Panc1 (cell line): Measurements from ENCODE around the gene PLEKHF1. TPM values are rescaled to one million over a fixed set of nuclear protein-coding genes. Genes with fewer than 3 reads are reported as not detected.

Experiments used
- ATAC-seq: fragments of 200-7000 bp; cut with Tn5 transposase; 2 replicates; pipeline ENCODE4 v1.9.1; 2020; ENCODE audit warnings: mild to moderate bottlenecking, moderate library complexity
- BruUV-seq: library from RNA; stranded (reverse); fragments of 400-500 nt; replicated peaks from 2 replicates; lab custom pipeline; 2021; lab: Mats Ljungman, UMichigan
- CTCF ChIA-PET: fragments of 300-600 bp; sonication (Branson Sonifier 250); formaldehyde crosslinking; loops from one replicate; lab custom pipeline; 2022; ENCODE audit warnings: antibody characterized with exemption; lab: Charles Lee
- POLR2A ChIA-PET: fragments of 300-600 bp; sonication (Branson Sonifier 250); formaldehyde crosslinking; loops from one replicate; lab custom pipeline; 2022; ENCODE audit warnings: antibody characterized with exemption; lab: Charles Lee
- DNase-seq: peaks from one replicate; pipeline ENCODE4 v3.0.0-alpha.2; 2010; ENCODE audit warnings: low read depth, low spot score
- H3K27ac ChIP-seq: 2 replicates; pipeline ENCODE4 v1.5.1; 2011; ENCODE audit warnings: mild to moderate bottlenecking, low read length, inconsistent platforms
- H3K27me3 ChIP-seq: fragments of 200-500 bp; sonication (Bioruptor generic); 2 replicates; pipeline ENCODE4 v1.6.0; 2014; ENCODE audit warnings: low read length, inconsistent platforms; ENCODE audit not compliant: control insufficient read depth, insufficient read depth
- H3K36me3 ChIP-seq: fragments of 200-500 bp; sonication (Bioruptor generic); 2 replicates; pipeline ENCODE4 v1.5.1; 2014; ENCODE audit warnings: inconsistent platforms, mild to moderate bottlenecking, low read length, moderate library complexity; ENCODE audit not compliant: control insufficient read depth, insufficient read depth
- H3K4me1 ChIP-seq: 2 replicates; pipeline ENCODE4 v1.5.1; 2011; ENCODE audit warnings: inconsistent platforms, mild to moderate bottlenecking, low read length, moderate library complexity; ENCODE audit not compliant: control insufficient read depth, insufficient read depth
- H3K4me3 ChIP-seq, 2 experiments: 2 replicates each; pipeline ENCODE4 v1.5.1; 2011 to 2012; ENCODE audit warnings: low read depth in 2 of 2, low read length in 2 of 2, mild to moderate bottlenecking in 2 of 2, inconsistent platforms in 1 of 2, moderate library complexity in 1 of 2
- H3K9me3 ChIP-seq: fragments of 200-500 bp; sonication (Bioruptor generic); 2 replicates; pipeline ENCODE4 v1.5.1; 2014; ENCODE audit warnings: low read depth, mild to moderate bottlenecking, inconsistent platforms, low read length, moderate library complexity; ENCODE audit not compliant: control insufficient read depth, insufficient read depth
- POLR2AphosphoS5 ChIP-seq: IDR thresholded peaks from 2 replicates; pipeline ENCODE4 v1.6.1; 2012; ENCODE audit warnings: mild to moderate bottlenecking, low read depth, low read length, moderate library complexity
- SIN3A ChIP-seq: IDR thresholded peaks from 2 replicates; pipeline ENCODE4 v1.6.1; 2012; ENCODE audit warnings: low read depth, mild to moderate bottlenecking, low read length, moderate library complexity, borderline replicate concordance; ENCODE audit not compliant: insufficient read depth
- TCF7L2 ChIP-seq: IDR thresholded peaks from 2 replicates; pipeline ENCODE4 v1.6.1; 2011; ENCODE audit warnings: mild to moderate bottlenecking, low read depth, low read length, inconsistent platforms
- in situ Hi-C: cut with HindIII; loops from 2 replicates; pipeline ENCODE4 v1.10.0; 2016; ENCODE audit warnings: low sequenced_read_pairs, low pct_unique_long_range_greater_than_20kb
- intact Hi-C: fragments of 100-400 bp; cut with micrococcal nuclease; formaldehyde crosslinking; loops from one replicate; pipeline ENCODE4 v1.10.0; 2022; ENCODE audit not compliant: unreplicated experiment
- total RNA-seq: library from RNA; stranded (reverse); gene quantifications from one replicate; pipeline ENCODE4 v1.2.1, GENCODE V29; 2021; ENCODE audit not compliant: unreplicated experiment
- TF ChIP-seq, protein P1 (sequence below), 2 experiments: IDR thresholded peaks; 2 replicates each; pipeline ENCODE4 v1.6.1; 2011 to 2012; ENCODE audit warnings: low read depth in 2 of 2, control low read depth in 1 of 2, low read length in 1 of 2, mild to moderate bottlenecking in 1 of 2, moderate library complexity in 1 of 2; ENCODE audit not compliant: insufficient read depth in 1 of 2
- TF ChIP-seq, protein P2 (sequence below): fragments of 450-650 bp; IDR thresholded peaks from 2 replicates; pipeline ENCODE4 v1.5.1; 2017; ENCODE audit warnings: mild to moderate bottlenecking

PLEKHF1 gene
- total RNA-seq, 1 experiment from 2014 or later, result 22.4 TPM

DNA sequence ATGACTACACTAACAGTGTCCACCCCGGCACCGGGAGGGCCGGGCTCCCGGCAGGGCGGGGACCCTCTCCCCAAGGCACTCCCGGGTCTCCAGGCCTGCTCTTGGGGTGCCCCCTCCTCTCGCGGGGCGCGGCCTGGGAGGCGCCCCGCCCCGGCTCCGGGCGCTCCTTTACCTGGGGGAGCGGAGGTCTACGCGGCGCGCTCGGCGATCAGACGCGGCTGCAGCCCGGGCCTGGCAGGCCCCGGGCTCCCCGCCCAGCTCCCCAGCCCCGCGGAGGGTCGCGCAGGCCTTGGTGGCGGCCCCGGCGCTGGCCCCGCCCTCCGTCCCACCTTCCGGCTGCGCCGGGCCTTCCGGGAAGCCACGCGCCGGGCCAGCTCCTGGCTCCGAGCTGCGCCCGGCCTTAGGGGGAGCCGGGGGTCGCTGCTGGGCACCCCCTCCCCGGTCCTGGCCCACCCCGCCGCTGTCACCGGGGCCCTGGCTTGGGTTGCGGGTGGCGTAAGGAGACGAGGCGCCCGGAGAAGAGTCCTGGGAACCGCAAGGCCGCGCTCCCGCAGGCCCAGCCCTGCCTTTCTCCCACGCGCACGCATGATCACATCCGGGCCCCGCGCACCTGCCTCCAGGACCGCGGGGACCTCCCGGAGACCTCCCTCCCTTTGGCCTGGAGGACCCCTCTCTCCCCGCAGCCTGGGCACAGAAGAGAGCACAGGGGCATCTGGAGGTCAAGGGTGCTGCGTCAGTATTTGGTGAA, 49.9 kb downstream of the PLEKHF1 start, which contains the start of gene C19orf12:
C19orf12 (minus strand) TSS at position 309 of the 748 bp plus-strand sequence. CDS start 6,848 bp downstream, outside the sequence.
- in situ Hi-C loops, result no loop called here
- Histone ChIP-seq H3K4me3 (peak within 1 kb of the TSS; percentile 76 to 78), H3K4me1 (peaks cover 15% of the 10 kb centered on the region), H3K27ac (peak within 1 kb of the TSS; percentile 96), H3K9me3 (no peaks in the 10 kb centered on the region), H3K36me3 (no peaks in the 10 kb centered on the region), H3K27me3 (no peaks in the 10 kb centered on the region)
- ChIA-PET CTCF (no interaction called here), POLR2A (interaction anchor here (0.6 kb wide), 1 partner anchor 42 kb away, joined by 4 read pairs; no protein-coding TSS in a partner anchor)
- DNase-seq (no peak), ATAC-seq (peak; percentile 88)
- intact Hi-C loops, result no loop called here
- BruUV-seq, result no TSS peak
- TF ChIP-seq, protein P1, sequence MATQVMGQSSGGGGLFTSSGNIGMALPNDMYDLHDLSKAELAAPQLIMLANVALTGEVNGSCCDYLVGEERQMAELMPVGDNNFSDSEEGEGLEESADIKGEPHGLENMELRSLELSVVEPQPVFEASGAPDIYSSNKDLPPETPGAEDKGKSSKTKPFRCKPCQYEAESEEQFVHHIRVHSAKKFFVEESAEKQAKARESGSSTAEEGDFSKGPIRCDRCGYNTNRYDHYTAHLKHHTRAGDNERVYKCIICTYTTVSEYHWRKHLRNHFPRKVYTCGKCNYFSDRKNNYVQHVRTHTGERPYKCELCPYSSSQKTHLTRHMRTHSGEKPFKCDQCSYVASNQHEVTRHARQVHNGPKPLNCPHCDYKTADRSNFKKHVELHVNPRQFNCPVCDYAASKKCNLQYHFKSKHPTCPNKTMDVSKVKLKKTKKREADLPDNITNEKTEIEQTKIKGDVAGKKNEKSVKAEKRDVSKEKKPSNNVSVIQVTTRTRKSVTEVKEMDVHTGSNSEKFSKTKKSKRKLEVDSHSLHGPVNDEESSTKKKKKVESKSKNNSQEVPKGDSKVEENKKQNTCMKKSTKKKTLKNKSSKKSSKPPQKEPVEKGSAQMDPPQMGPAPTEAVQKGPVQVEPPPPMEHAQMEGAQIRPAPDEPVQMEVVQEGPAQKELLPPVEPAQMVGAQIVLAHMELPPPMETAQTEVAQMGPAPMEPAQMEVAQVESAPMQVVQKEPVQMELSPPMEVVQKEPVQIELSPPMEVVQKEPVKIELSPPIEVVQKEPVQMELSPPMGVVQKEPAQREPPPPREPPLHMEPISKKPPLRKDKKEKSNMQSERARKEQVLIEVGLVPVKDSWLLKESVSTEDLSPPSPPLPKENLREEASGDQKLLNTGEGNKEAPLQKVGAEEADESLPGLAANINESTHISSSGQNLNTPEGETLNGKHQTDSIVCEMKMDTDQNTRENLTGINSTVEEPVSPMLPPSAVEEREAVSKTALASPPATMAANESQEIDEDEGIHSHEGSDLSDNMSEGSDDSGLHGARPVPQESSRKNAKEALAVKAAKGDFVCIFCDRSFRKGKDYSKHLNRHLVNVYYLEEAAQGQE (IDR thresholded peaks at IDR 0.05; ENCODE audit: insufficient read depth in 1 of 2, low read depth in 2 of 2, low read length in 1 of 2), result no peak
- 0 out of 2 replicates have a peak, but pooled peaks have one; percentile 48 for TF ChIP-seq SIN3A
- TF ChIP-seq POLR2AphosphoS5, result peak; percentile 78

DNA sequence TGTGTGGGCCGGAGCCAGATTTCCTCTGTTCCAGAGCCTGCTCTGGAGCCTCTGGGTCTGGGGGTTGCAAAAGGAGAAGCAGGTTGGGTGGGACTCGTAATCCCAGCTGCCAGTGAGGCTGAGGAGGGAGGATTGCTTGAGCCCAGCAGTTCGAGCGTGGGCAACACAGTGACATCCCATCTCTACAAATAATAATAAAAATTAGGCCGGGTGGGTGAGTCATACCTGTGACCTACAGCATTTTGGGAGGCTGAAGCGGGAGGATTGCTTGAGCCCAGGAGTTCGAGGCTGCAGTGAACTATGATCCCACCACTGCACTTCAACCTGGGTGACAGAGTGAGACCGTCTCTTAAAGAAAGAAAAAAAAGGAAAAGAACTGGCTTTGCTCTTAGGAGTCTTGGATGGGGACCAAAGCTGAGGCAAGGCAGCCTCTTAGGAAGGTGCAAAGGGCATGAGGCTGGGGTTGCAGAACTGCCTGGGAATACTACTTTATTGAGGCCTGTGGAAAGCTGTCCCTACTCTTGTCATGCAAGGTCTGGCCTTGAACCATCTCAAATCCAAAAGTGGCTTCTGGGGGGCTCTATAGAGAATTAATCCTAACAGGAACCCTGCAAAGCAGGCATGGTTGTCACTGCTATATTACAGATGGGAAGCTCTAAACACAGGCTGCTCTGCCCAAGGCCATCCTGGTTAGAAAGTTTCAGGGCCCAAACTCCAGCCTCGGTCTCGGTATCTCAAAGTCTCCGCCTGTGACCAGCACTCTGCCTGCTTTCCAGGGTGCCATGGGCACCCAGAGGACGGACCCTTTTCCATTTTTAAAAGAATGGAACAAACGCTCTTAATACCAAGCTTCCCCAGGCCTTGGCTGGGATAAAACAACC, 50.7 kb downstream of the PLEKHF1 start:
- intact Hi-C loops (loop anchor here (1.0 kb wide), 2 partner anchors 22 to 106 kb away; no protein-coding TSS in a partner anchor), in situ Hi-C loops (no loop called here)
- H3K9me3 ChIP-seq, result no peaks in the 10 kb centered on the region
- H3K4me3 ChIP-seq, result peak overlapping the region; percentile 76 to 78
- BruUV-seq, result TSS peak; percentile 96
- peak; percentile 55 for ATAC-seq
- DNase-seq, result no peak
- ChIA-PET CTCF (interaction anchor here (0.7 to 2.0 kb wide), 9 partner anchors 9 to 164 kb away, joined by 3 to 14 read pairs (median 4); no protein-coding TSS in a partner anchor), POLR2A (interaction anchor here (0.6 to 0.7 kb wide), 2 partner anchors 8 to 17 kb away, joined by 9 read pairs; no protein-coding TSS in a partner anchor)
- no peaks in the 10 kb centered on the region for H3K27me3 ChIP-seq
- no peaks in the 10 kb centered on the region for H3K36me3 ChIP-seq
- H3K4me1 ChIP-seq, result peaks cover 15% of the 10 kb centered on the region
- H3K27ac ChIP-seq, result peak overlapping the region; percentile 96
- TF ChIP-seq TCF7L2, result no peak
- TF ChIP-seq SIN3A, result no peak
- TF ChIP-seq POLR2AphosphoS5, result no peak
- TF ChIP-seq, protein P1 (IDR thresholded peaks at IDR 0.05; ENCODE audit: insufficient read depth in 1 of 2, low read depth in 2 of 2, low read length in 1 of 2), result no peak
- TF ChIP-seq, protein P2, sequence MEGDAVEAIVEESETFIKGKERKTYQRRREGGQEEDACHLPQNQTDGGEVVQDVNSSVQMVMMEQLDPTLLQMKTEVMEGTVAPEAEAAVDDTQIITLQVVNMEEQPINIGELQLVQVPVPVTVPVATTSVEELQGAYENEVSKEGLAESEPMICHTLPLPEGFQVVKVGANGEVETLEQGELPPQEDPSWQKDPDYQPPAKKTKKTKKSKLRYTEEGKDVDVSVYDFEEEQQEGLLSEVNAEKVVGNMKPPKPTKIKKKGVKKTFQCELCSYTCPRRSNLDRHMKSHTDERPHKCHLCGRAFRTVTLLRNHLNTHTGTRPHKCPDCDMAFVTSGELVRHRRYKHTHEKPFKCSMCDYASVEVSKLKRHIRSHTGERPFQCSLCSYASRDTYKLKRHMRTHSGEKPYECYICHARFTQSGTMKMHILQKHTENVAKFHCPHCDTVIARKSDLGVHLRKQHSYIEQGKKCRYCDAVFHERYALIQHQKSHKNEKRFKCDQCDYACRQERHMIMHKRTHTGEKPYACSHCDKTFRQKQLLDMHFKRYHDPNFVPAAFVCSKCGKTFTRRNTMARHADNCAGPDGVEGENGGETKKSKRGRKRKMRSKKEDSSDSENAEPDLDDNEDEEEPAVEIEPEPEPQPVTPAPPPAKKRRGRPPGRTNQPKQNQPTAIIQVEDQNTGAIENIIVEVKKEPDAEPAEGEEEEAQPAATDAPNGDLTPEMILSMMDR, result no peak
